ENCODE measurements around the gene SLC35A3.

- TF ChIP-seq, protein P1, sequence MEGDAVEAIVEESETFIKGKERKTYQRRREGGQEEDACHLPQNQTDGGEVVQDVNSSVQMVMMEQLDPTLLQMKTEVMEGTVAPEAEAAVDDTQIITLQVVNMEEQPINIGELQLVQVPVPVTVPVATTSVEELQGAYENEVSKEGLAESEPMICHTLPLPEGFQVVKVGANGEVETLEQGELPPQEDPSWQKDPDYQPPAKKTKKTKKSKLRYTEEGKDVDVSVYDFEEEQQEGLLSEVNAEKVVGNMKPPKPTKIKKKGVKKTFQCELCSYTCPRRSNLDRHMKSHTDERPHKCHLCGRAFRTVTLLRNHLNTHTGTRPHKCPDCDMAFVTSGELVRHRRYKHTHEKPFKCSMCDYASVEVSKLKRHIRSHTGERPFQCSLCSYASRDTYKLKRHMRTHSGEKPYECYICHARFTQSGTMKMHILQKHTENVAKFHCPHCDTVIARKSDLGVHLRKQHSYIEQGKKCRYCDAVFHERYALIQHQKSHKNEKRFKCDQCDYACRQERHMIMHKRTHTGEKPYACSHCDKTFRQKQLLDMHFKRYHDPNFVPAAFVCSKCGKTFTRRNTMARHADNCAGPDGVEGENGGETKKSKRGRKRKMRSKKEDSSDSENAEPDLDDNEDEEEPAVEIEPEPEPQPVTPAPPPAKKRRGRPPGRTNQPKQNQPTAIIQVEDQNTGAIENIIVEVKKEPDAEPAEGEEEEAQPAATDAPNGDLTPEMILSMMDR (conservative IDR thresholded peaks at IDR 0.05; ENCODE audit: low read depth, low read length): no peak
- no peak for TF ChIP-seq EZH2phosphoT487 (IDR thresholded peaks at IDR 0.05; ENCODE audit: borderline replicate concordance, low read length)
These were observed 49.4 kb downstream of the SLC35A3 start for GRCh38 chr1:100019220-100019619.

Data from PC-3 (cell line).